ENCODE results near the gene DGKI.

DNA sequence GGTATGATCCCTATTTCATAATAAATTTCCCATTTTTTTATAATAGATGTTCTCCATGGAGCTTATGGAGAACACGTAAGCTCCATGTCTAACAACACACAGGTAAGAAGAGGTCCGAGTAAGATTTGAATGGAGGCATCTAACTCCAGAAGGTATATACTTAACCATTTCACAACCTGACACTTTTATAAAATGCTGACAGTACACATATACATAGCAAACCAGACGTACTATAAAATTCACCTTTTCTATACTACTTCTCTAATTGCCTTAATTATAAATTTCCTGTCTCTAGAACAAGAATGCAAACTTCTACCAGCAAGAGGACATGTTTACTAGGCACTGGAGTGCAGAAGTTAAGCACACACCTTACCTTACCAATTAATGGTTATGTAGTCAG lies 151.3 kb downstream of the DGKI start:
- TF ChIP-seq, protein P1, sequence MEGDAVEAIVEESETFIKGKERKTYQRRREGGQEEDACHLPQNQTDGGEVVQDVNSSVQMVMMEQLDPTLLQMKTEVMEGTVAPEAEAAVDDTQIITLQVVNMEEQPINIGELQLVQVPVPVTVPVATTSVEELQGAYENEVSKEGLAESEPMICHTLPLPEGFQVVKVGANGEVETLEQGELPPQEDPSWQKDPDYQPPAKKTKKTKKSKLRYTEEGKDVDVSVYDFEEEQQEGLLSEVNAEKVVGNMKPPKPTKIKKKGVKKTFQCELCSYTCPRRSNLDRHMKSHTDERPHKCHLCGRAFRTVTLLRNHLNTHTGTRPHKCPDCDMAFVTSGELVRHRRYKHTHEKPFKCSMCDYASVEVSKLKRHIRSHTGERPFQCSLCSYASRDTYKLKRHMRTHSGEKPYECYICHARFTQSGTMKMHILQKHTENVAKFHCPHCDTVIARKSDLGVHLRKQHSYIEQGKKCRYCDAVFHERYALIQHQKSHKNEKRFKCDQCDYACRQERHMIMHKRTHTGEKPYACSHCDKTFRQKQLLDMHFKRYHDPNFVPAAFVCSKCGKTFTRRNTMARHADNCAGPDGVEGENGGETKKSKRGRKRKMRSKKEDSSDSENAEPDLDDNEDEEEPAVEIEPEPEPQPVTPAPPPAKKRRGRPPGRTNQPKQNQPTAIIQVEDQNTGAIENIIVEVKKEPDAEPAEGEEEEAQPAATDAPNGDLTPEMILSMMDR (IDR thresholded peaks at IDR 0.05): no peak
- TF ChIP-seq POLR2A (IDR thresholded peaks at IDR 0.05) (no peak), POLR2AphosphoS5 (IDR thresholded peaks at IDR 0.05) (no peak), EP300 (IDR thresholded peaks at IDR 0.05) (no peak)

Data from suprapubic skin (tissue), 4 donors.